Uterus (tissue), 4 donors: ENCODE measurements around the gene ETFRF1. TPM values are rescaled to one million over a fixed set of nuclear protein-coding genes. Genes with fewer than 3 reads are reported as not detected.

ENCODE experiments used
- DNase-seq, 2 donors: peaks; one replicate each; pipeline ENCODE4 v3.0.0-alpha.2; 2019 to 2020
- H3K27ac ChIP-seq, 2 donors: fragments of 200-600 bp; sonication (generic); 1 replicate in 1 of 2; 2 replicates in 1 of 2; pipeline ENCODE4 v1.5.1; 2016 to 2018
- H3K27me3 ChIP-seq, 2 donors: fragments of 200-600 bp; sonication (generic); one replicate each; pipeline ENCODE4 v1.5.1; 2018 to 2019; ENCODE audit warnings: control low read depth in 1 of 2
- H3K36me3 ChIP-seq, 2 donors: fragments of 200-600 bp; sonication (generic); one replicate each; pipeline ENCODE4 v1.5.1; 2019; ENCODE audit warnings: control low read depth in 1 of 2
- H3K4me1 ChIP-seq, 2 donors: fragments of 200-600 bp; sonication (generic); one replicate each; pipeline ENCODE4 v1.5.1; 2018 to 2019; ENCODE audit warnings: control low read depth in 1 of 2
- H3K4me3 ChIP-seq, 2 donors: fragments of 200-600 bp; sonication (generic); 1 replicate in 1 of 2; 2 replicates in 1 of 2; pipeline ENCODE4 v1.5.1; 2018 to 2019; ENCODE audit warnings: mild to moderate bottlenecking in 1 of 2
- H3K9me3 ChIP-seq, 2 donors: fragments of 200-600 bp; sonication (generic); one replicate each; pipeline ENCODE4 v1.5.1; 2019; ENCODE audit warnings: control low read depth in 1 of 2
- CTCF ChIP-seq, 4 experiments: fragments of 200-600 bp in 2 of 4; fragments of 450-650 bp in 2 of 4; sonication (generic) in 2 of 4; IDR thresholded peaks; one replicate each; pipeline ENCODE4 v1.5.1; 2016 to 2019; ENCODE audit warnings: antibody characterized with exemption in 4 of 4, mild to moderate bottlenecking in 2 of 4, moderate library complexity in 1 of 4
- POLR2A ChIP-seq, 2 donors: fragments of 450-650 bp; IDR thresholded peaks; one replicate each; pipeline ENCODE4 v1.6.1; 2016; ENCODE audit warnings: antibody characterized with exemption in 2 of 2, mild to moderate bottlenecking in 1 of 2, moderate library complexity in 1 of 2
- intact Hi-C: fragments of 100-400 bp; cut with DNase I; formaldehyde crosslinking; loops from one replicate; pipeline ENCODE4 v1.15.1; 2023; ENCODE audit warnings: low total_unique reads
- total RNA-seq, 4 donors: library from RNA; depleted of rRNA in 3 of 4; stranded (reverse); fragments of >200 nt in 3 of 4; gene quantifications; one replicate each; pipeline versions ENCODE4 v1.1.0 to v1.2.4, GENCODE V29; 2014 to 2023
- donor health status: DM: yes; HTN: yes; CAD: no.

ETFRF1 gene
- total RNA-seq, 4 donors from 2014 or later: 26.9 to 90.6 (median 46.4) TPM

GRCh38 chr12:25194722-25195055, 348 bp upstream of the ETFRF1 start:
- no peak for DNase-seq
- H3K4me3 ChIP-seq: peak overlapping the region; percentile 60 to 77
- TF ChIP-seq POLR2A (IDR thresholded peaks at IDR 0.05) (no peak), CTCF (IDR thresholded peaks at IDR 0.05) (no peak)
- H3K27ac ChIP-seq: peak overlapping the region; percentile 91 to 92
- no peaks in the 10 kb centered on the region for H3K36me3 ChIP-seq
- peaks cover 0 to 4% of the 10 kb centered on the region in 2 donors for H3K4me1 ChIP-seq
- no peaks in the 10 kb centered on the region for H3K27me3 ChIP-seq
- H3K9me3 ChIP-seq: no peaks in the 10 kb centered on the region
- intact Hi-C loops: no loop called here

GRCh38 chr12:25197608-25198007, 2.6 kb downstream of the ETFRF1 start:
- no peak for DNase-seq
- H3K27me3 ChIP-seq: no peaks in the 10 kb centered on the region
- H3K36me3 ChIP-seq: no peaks in the 10 kb centered on the region
- no peak for TF ChIP-seq POLR2A (IDR thresholded peaks at IDR 0.05)
- no peak for TF ChIP-seq CTCF (IDR thresholded peaks at IDR 0.05)
- intact Hi-C loops: no loop called here
- H3K4me1 ChIP-seq: peaks cover 0 to 4% of the 10 kb centered on the region in 2 donors
- no peak overlapping the region for H3K27ac ChIP-seq
- H3K4me3 ChIP-seq: no peak overlapping the region
- no peaks in the 10 kb centered on the region for H3K9me3 ChIP-seq

GRCh38 chr12:25200703-25201102, 5.7 kb downstream of the ETFRF1 start:
- Histone ChIP-seq H3K4me3 (no peak overlapping the region), H3K27ac (no peak overlapping the region)
- intact Hi-C loops: no loop called here

GRCh38 chr12:25202137-25202536, 7.1 kb downstream of the ETFRF1 start:
- H3K4me3 ChIP-seq: no peak overlapping the region
- no peak for DNase-seq
- no peaks in the 10 kb centered on the region for H3K9me3 ChIP-seq
- H3K27ac ChIP-seq: no peak overlapping the region
- H3K27me3 ChIP-seq: no peaks in the 10 kb centered on the region
- intact Hi-C loops: no loop called here
- TF ChIP-seq POLR2A (IDR thresholded peaks at IDR 0.05): no peak
- no peak for TF ChIP-seq CTCF (IDR thresholded peaks at IDR 0.05)
- no peaks in the 10 kb centered on the region for H3K36me3 ChIP-seq
- no peaks in the 10 kb centered on the region for H3K4me1 ChIP-seq

More at GRCh38 chr12:25200703-25201102, 5.7 kb downstream of the ETFRF1 start:
- peaks cover 0 to 4% of the 10 kb centered on the region in 2 donors for H3K4me1 ChIP-seq
- TF ChIP-seq POLR2A (IDR thresholded peaks at IDR 0.05) (no peak), CTCF (IDR thresholded peaks at IDR 0.05) (no peak)
- no peak for DNase-seq
- H3K9me3 ChIP-seq: no peaks in the 10 kb centered on the region
- H3K27me3 ChIP-seq: no peaks in the 10 kb centered on the region
- H3K36me3 ChIP-seq: no peaks in the 10 kb centered on the region

- H3K27me3 ChIP-seq: no peaks in the 10 kb centered on the region
- no peaks in the 10 kb centered on the region for H3K36me3 ChIP-seq
- no peaks in the 10 kb centered on the region for H3K4me1 ChIP-seq
- H3K4me3 ChIP-seq: no peak overlapping the region
- TF ChIP-seq POLR2A (IDR thresholded peaks at IDR 0.05): no peak
- no peak for TF ChIP-seq CTCF (IDR thresholded peaks at IDR 0.05)
- no peak overlapping the region for H3K27ac ChIP-seq
- no peak for DNase-seq
- intact Hi-C loops: no loop called here
- H3K9me3 ChIP-seq: no peaks in the 10 kb centered on the region
Observed at GRCh38 chr12:25207411-25207810, 12.4 kb downstream of the ETFRF1 start.
